Natural killer cell (primary cell): ENCODE measurements around the gene RPL29. TPM values are rescaled to one million over a fixed set of nuclear protein-coding genes. Genes with fewer than 3 reads are reported as not detected.

ENCODE experiments used
- ATAC-seq, 3 donors: fragments of 150-1000 bp in 2 of 3; fragments of 200-7000 bp in 1 of 3; cut with Tn5 transposase; 1 replicate in 1 of 3; 2 replicates in 2 of 3; pipeline ENCODE4 v1.10.0; 2021; ENCODE audit warnings: mild to moderate bottlenecking in 2 of 3, moderate library complexity in 2 of 3
- DNase-seq, 2 donors: peaks; one replicate each; pipeline versions ENCODE4 v3.0.0 to v3.0.0-alpha.2; 2013 to 2021; ENCODE audit warnings: mixed read lengths in 1 of 2
- H3K27ac ChIP-seq: one replicate; pipeline ENCODE4 v1.5.1; 2013; ENCODE audit warnings: mild to moderate bottlenecking, low read length
- H3K27me3 ChIP-seq: one replicate; pipeline ENCODE4 v1.6.1; 2013; ENCODE audit warnings: low read length; ENCODE audit not compliant: control insufficient read depth, insufficient read depth
- H3K36me3 ChIP-seq: one replicate; pipeline ENCODE4 v1.6.1; 2013; ENCODE audit warnings: low read length; ENCODE audit not compliant: control insufficient read depth, insufficient read depth
- H3K4me1 ChIP-seq: one replicate; pipeline ENCODE4 v1.6.1; 2013; ENCODE audit warnings: low read length; ENCODE audit not compliant: control insufficient read depth, insufficient read depth
- H3K4me3 ChIP-seq: one replicate; pipeline ENCODE4 v1.5.1; 2013; ENCODE audit warnings: low read length
- H3K9me3 ChIP-seq: one replicate; pipeline ENCODE4 v1.6.1; 2013; ENCODE audit warnings: low read length; ENCODE audit not compliant: control insufficient read depth, insufficient read depth
- H3K27ac Mint-ChIP-seq, 2 donors: one replicate each; pipeline ENCODE4 v1.8.0; 2022; ENCODE audit warnings: mild to moderate bottlenecking in 2 of 2, mixed read lengths in 2 of 2, moderate library complexity in 1 of 2
- H3K27me3 Mint-ChIP-seq, 2 donors: one replicate each; pipeline ENCODE4 v1.8.0; 2022; ENCODE audit warnings: low read depth in 2 of 2, mixed read lengths in 2 of 2
- H3K36me3 Mint-ChIP-seq: one replicate; pipeline ENCODE4 v1.8.0; 2022; ENCODE audit warnings: mixed read lengths
- H3K4me1 Mint-ChIP-seq, 2 donors: one replicate each; pipeline ENCODE4 v1.8.0; 2022; ENCODE audit warnings: mixed read lengths in 2 of 2
- H3K4me3 Mint-ChIP-seq: one replicate; pipeline ENCODE4 v1.8.0; 2022; ENCODE audit warnings: mild to moderate bottlenecking, moderate library complexity, mixed read lengths
- H3K9me3 Mint-ChIP-seq, 2 donors: one replicate each; pipeline ENCODE4 v1.8.0; 2022; ENCODE audit warnings: mixed read lengths in 2 of 2
- CTCF ChIP-seq: fragments of 200-600 bp; IDR thresholded peaks from one replicate; pipeline ENCODE4 v1.8.0; 2022; ENCODE audit warnings: antibody characterized with exemption
- WGBS: methylation state at CpG from one replicate; pipeline ENCODE4 v1.1.7; 2013; ENCODE audit warnings: missing lambda C conversion rate; ENCODE audit not compliant: insufficient coverage; 5-methylcytosine and 5-hydroxymethylcytosine counted together
- intact Hi-C: fragments of 100-400 bp; cut with micrococcal nuclease; formaldehyde crosslinking; loops from one replicate; pipeline ENCODE4 v1.14.2; 2022
- total RNA-seq, 4 donors: library from RNA; stranded (reverse); fragments of 120-200 nt in 1 of 4; gene quantifications; one replicate each; pipeline versions ENCODE4 v1.2.3 to v1.2.4, GENCODE V29; 2013 to 2022

The RPL29 gene
- total RNA-seq, 3 donors from 2014 or later (not counting 1 experiment from before 2014, with no cell fraction given), result 486 to 819 (median 797) TPM

GRCh38 chr3:52014613-52015012 is 18.9 kb upstream of the RPL29 start:
- no peak for TF ChIP-seq CTCF
- H3K9me3 ChIP-seq, result no peaks in the 10 kb centered on the region
- H3K27me3 ChIP-seq, result no peaks in the 10 kb centered on the region
- no peak for ATAC-seq
- H3K4me1 Mint-ChIP-seq, result peaks cover 0 to 5% of the 10 kb centered on the region in 2 donors
- H3K4me3 ChIP-seq, result no peak overlapping the region
- no peak overlapping the region for H3K27ac Mint-ChIP-seq
- peaks cover 17% of the 10 kb centered on the region for H3K4me1 ChIP-seq
- no peak overlapping the region for H3K27ac ChIP-seq
- H3K36me3 ChIP-seq, result no peaks in the 10 kb centered on the region
- intact Hi-C loops, result no loop called here
- no peak overlapping the region for H3K4me3 Mint-ChIP-seq
- H3K27me3 Mint-ChIP-seq, result no peaks in the 10 kb centered on the region
- no peak for DNase-seq
- no peaks in the 10 kb centered on the region for H3K36me3 Mint-ChIP-seq
- no peaks in the 10 kb centered on the region for H3K9me3 Mint-ChIP-seq
- WGBS, result 82% methylated on average over 8 of the region's 8 CpGs

GRCh38 chr3:52013802-52014598 is 18.3 kb upstream of the RPL29 start:
- Mint-ChIP-seq H3K36me3 (no peaks in the 10 kb centered on the region), H3K4me3 (no peak overlapping the region), H3K27me3 (no peaks in the 10 kb centered on the region), H3K4me1 (peaks cover 0 to under 1% of the 10 kb centered on the region in 2 donors), H3K9me3 (no peaks in the 10 kb centered on the region), H3K27ac (no peak overlapping the region)
- H3K9me3 ChIP-seq, result no peaks in the 10 kb centered on the region
- no peak overlapping the region for H3K4me3 ChIP-seq
- intact Hi-C loops, result no loop called here
- no peaks in the 10 kb centered on the region for H3K27me3 ChIP-seq
- H3K4me1 ChIP-seq, result peaks cover 10% of the 10 kb centered on the region
- 77% methylated on average over 6 of the region's 6 CpGs for WGBS
- no peaks in the 10 kb centered on the region for H3K36me3 ChIP-seq
- no peak for DNase-seq
- H3K27ac ChIP-seq, result no peak overlapping the region
- TF ChIP-seq CTCF, result no peak
- ATAC-seq, result no peak

GRCh38 chr3:52012699-52013098 is 17.0 kb upstream of the RPL29 start:
- WGBS, result 77% methylated on average over 7 of the region's 7 CpGs
- H3K36me3 ChIP-seq, result no peaks in the 10 kb centered on the region
- intact Hi-C loops, result no loop called here

More at GRCh38 chr3:52012699-52013098, 17.0 kb upstream of the RPL29 start:
- Histone ChIP-seq H3K27ac (no peak overlapping the region), H3K9me3 (no peaks in the 10 kb centered on the region), H3K27me3 (no peaks in the 10 kb centered on the region), H3K4me3 (no peak overlapping the region), H3K4me1 (peaks cover 6% of the 10 kb centered on the region)
- H3K36me3 Mint-ChIP-seq, result no peaks in the 10 kb centered on the region
- H3K27me3 Mint-ChIP-seq, result no peaks in the 10 kb centered on the region
- TF ChIP-seq CTCF, result no peak
- H3K4me1 Mint-ChIP-seq, result no peaks in the 10 kb centered on the region
- ATAC-seq (no peak), DNase-seq (no peak)
- no peaks in the 10 kb centered on the region for H3K9me3 Mint-ChIP-seq
- H3K4me3 Mint-ChIP-seq, result no peak overlapping the region
- no peak overlapping the region for H3K27ac Mint-ChIP-seq
